SK-N-SH (cell line): ENCODE measurements around the gene SIGLEC9. TPM values are rescaled to one million over a fixed set of nuclear protein-coding genes. Genes with fewer than 3 reads are reported as not detected.

Source experiments
- CTCF ChIA-PET: fragments of 300-600, 350-600 bp; formaldehyde crosslinking; extraction: SDS; loops from one replicate; lab custom pipeline; 2021; lab: Yijun Ruan, JAX
- POLR2A ChIA-PET: fragments of 350-600 bp; sonication (Branson Sonifier 250); formaldehyde crosslinking; extraction: SDS; loops from one replicate; lab custom pipeline; 2020; ENCODE audit warnings: antibody characterized with exemption, inconsistent platforms; lab: Yijun Ruan, JAX
- DNase-seq: peaks from one replicate; pipeline ENCODE4 v3.0.0; 2012
- H2AFZ ChIP-seq: fragments of 200-600 bp; sonication (generic); 2 replicates; pipeline ENCODE4 v1.8.1; 2016; ENCODE audit warnings: antibody characterized with exemption, mild to moderate bottlenecking, low read depth
- H3F3A ChIP-seq: fragments of 200-600 bp; sonication (generic); replicated peaks from 2 replicates; pipeline ENCODE3; 2016; ENCODE audit warnings: antibody characterized with exemption, mild to moderate bottlenecking; ENCODE audit not compliant: insufficient read depth
- H3K27ac ChIP-seq, 2 experiments: fragments of 200-500 bp in 1 of 2; fragments of 200-600 bp in 1 of 2; sonication (Bioruptor generic) in 1 of 2; sonication (generic), shearing (Covaris generic) in 1 of 2; 2 replicates each; pipeline versions ENCODE4 v1.5.1 to v1.6.1; 2014 to 2016; ENCODE audit warnings: low read depth in 2 of 2, inconsistent platforms in 1 of 2, low read length in 1 of 2, mild to moderate bottlenecking in 1 of 2, mixed read lengths in 1 of 2
- H3K27me3 ChIP-seq: fragments of 200-600 bp; sonication (generic), shearing (Covaris generic); 2 replicates; pipeline ENCODE4 v1.6.1; 2016; ENCODE audit warnings: mixed run types; ENCODE audit not compliant: insufficient read depth
- H3K36me3 ChIP-seq, 2 experiments: fragments of 200-500 bp in 1 of 2; fragments of 200-600 bp in 1 of 2; sonication (Bioruptor generic) in 1 of 2; sonication (generic) in 1 of 2; replicated peaks in 1 of 2; 2 replicates each; pipeline versions ENCODE3 to v1.5.1; 2014 to 2016; ENCODE audit warnings: low read length in 1 of 2, mild to moderate bottlenecking in 1 of 2; ENCODE audit not compliant: insufficient read depth in 2 of 2, control insufficient read depth in 1 of 2
- H3K4me1 ChIP-seq, 2 experiments: fragments of 200-500 bp in 1 of 2; fragments of 200-600 bp in 1 of 2; sonication (Bioruptor generic) in 1 of 2; sonication (generic), shearing (Covaris generic) in 1 of 2; 2 replicates each; pipeline versions ENCODE4 v1.5.1 to v1.6.1; 2014 to 2016; ENCODE audit warnings: low read depth in 1 of 2, low read length in 1 of 2, mixed run types in 1 of 2; ENCODE audit not compliant: insufficient read depth in 2 of 2, control insufficient read depth in 1 of 2
- H3K4me2 ChIP-seq: fragments of 200-600 bp; sonication (generic), shearing (Covaris generic); 2 replicates; pipeline ENCODE4 v1.6.1; 2017; ENCODE audit warnings: mixed run types
- H3K4me3 ChIP-seq, 2 experiments: fragments of 200-500 bp in 1 of 2; fragments of 200-600 bp in 1 of 2; sonication (Bioruptor generic) in 1 of 2; sonication (generic), shearing (Covaris generic) in 1 of 2; 2 replicates each; pipeline versions ENCODE4 v1.5.1 to v1.8.1; 2014 to 2016; ENCODE audit warnings: low read depth in 2 of 2, inconsistent platforms in 1 of 2, low read length in 1 of 2, mild to moderate bottlenecking in 1 of 2, mixed read lengths in 1 of 2, moderate library complexity in 1 of 2
- H3K79me2 ChIP-seq: fragments of 200-600 bp; sonication (generic); 2 replicates; pipeline ENCODE4 v1.8.1; 2017; ENCODE audit warnings: mild to moderate bottlenecking; ENCODE audit not compliant: insufficient read depth
- H3K9ac ChIP-seq: fragments of 200-600 bp; sonication (generic); 2 replicates; pipeline ENCODE4 v1.6.1; 2017; ENCODE audit warnings: mixed run types
- H3K9me2 ChIP-seq: fragments of 200-600 bp; sonication (generic); 2 replicates; pipeline ENCODE4 v1.6.1; 2017; ENCODE audit warnings: mixed run types
- H3K9me3 ChIP-seq: fragments of 200-600 bp; sonication (generic); 2 replicates; pipeline ENCODE4 v1.6.1; 2017; ENCODE audit warnings: mixed run types, mild to moderate bottlenecking, moderate library complexity
- H4K20me1 ChIP-seq: fragments of 200-600 bp; sonication (generic); 2 replicates; pipeline ENCODE4 v1.6.1; 2017; ENCODE audit warnings: mild to moderate bottlenecking, mixed run types; ENCODE audit not compliant: insufficient read depth
- ELF1 ChIP-seq: IDR thresholded peaks from 2 replicates; pipeline ENCODE4 v1.4.0; 2012
- EP300 ChIP-seq, 2 experiments: IDR thresholded peaks; 2 replicates each; pipeline versions ENCODE4 v1.4.0 to v1.6.1; 2012; ENCODE audit warnings: borderline replicate concordance in 1 of 2, low read depth in 1 of 2, low read length in 1 of 2
- FOXM1 ChIP-seq: IDR thresholded peaks from 2 replicates; pipeline ENCODE4 v1.4.0; 2012; ENCODE audit warnings: low read depth, mild to moderate bottlenecking
- GABPA ChIP-seq: IDR thresholded peaks from 2 replicates; pipeline ENCODE4 v1.4.0; 2012; ENCODE audit warnings: low read depth, mild to moderate bottlenecking
- MAX ChIP-seq: IDR thresholded peaks from 2 replicates; pipeline ENCODE4 v1.4.0; 2012; ENCODE audit warnings: low read depth
- MEF2A ChIP-seq: IDR thresholded peaks from 2 replicates; pipeline ENCODE4 v1.4.0; 2012; ENCODE audit warnings: low read depth, borderline replicate concordance
- NFIC ChIP-seq: IDR thresholded peaks from 2 replicates; pipeline ENCODE4 v1.4.0; 2012; ENCODE audit warnings: borderline replicate concordance
- POLR2AphosphoS5 ChIP-seq: IDR thresholded peaks from 2 replicates; pipeline ENCODE4 v1.6.1; 2012; ENCODE audit warnings: low read depth, low read length
- RCOR1 ChIP-seq: fragments of 150-350 bp; IDR thresholded peaks from 2 replicates; pipeline ENCODE4 v1.6.1; 2017; ENCODE audit warnings: antibody characterized with exemption, low read length
- RFX5 ChIP-seq: IDR thresholded peaks from 2 replicates; pipeline ENCODE4 v1.6.1; 2012; ENCODE audit warnings: mild to moderate bottlenecking, improper control_type of control experiment, low read length
- SIN3A ChIP-seq: IDR thresholded peaks from 2 replicates; pipeline ENCODE4 v1.6.1; 2012; ENCODE audit warnings: low read depth, mild to moderate bottlenecking, low read length, moderate library complexity, borderline replicate concordance
- TCF12 ChIP-seq: IDR thresholded peaks from 2 replicates; pipeline ENCODE4 v1.4.0; 2012
- YY1 ChIP-seq: IDR thresholded peaks from 2 replicates; pipeline ENCODE4 v1.4.0; 2012; ENCODE audit warnings: low read depth, mild to moderate bottlenecking
- WGBS: methylation state at CpG from one replicate; pipeline ENCODE4 v1.1.6; 2017; ENCODE audit warnings: low lambda C conversion rate; 5-methylcytosine and 5-hydroxymethylcytosine counted together
- polyA plus RNA-seq, 3 experiments: library from polyadenylated mRNA; depleted of rRNA; stranded (reverse); fragments of >200 nt; gene quantifications; 2 replicates each; pipeline ENCODE4 v1.2.3, GENCODE V29; 2012
- TF ChIP-seq, protein P1 (sequence below): IDR thresholded peaks from 2 replicates; pipeline ENCODE4 v1.4.0; 2012; ENCODE audit warnings: low read depth, borderline replicate concordance

The SIGLEC9 gene
- polyA plus RNA-seq, 1 of the 3 experiments (the other 2 are of a cell fraction) = not detected

- H3K4me1 ChIP-seq = no peaks in the 10 kb centered on the region; a peak in 1 of 4 replicates
- no peak overlapping the region for H3K4me2 ChIP-seq
- H3K27ac ChIP-seq = no peak overlapping the region
- H3K36me3 ChIP-seq = peaks cover 11 to 40% of the 10 kb centered on the region in 2 experiments
- H3K27me3 ChIP-seq = no peaks in the 10 kb centered on the region
- 57% methylated on average over 3 of the region's 3 CpGs for WGBS
- no peak overlapping the region for H2AFZ ChIP-seq
- H3K4me3 ChIP-seq = no peak overlapping the region
- H3K79me2 ChIP-seq = peaks cover 23% of the 10 kb centered on the region; the same call in 1 of the 2 replicates
- CTCF ChIA-PET = interaction anchor here (1.1 kb wide), 2 partner anchors 79 to 179 kb away, joined by 4 to 5 read pairs; no protein-coding TSS in a partner anchor
- no peak for DNase-seq
- no peaks in the 10 kb centered on the region for H3K9me3 ChIP-seq
- H4K20me1 ChIP-seq = peaks cover 19% of the 10 kb centered on the region; the same call in 1 of the 2 replicates
- H3F3A ChIP-seq = no peaks in the 10 kb centered on the region
- POLR2A ChIA-PET = no interaction called here
- no peak overlapping the region for H3K9ac ChIP-seq
- no peaks in the 10 kb centered on the region for H3K9me2 ChIP-seq
- TF ChIP-seq ELF1 (no peak), GABPA (no peak), RCOR1 (no peak), RFX5 (no peak), POLR2AphosphoS5 (no peak), SIN3A (no peak), MAX (no peak), MEF2A (no peak), TCF12 (no peak), FOXM1 (no peak), NFIC (no peak)
Observed at GRCh38 chr19:51100601-51101000, 24.1 kb upstream of the SIGLEC9 start.

- no peak for DNase-seq
- no peak overlapping the region for H2AFZ ChIP-seq
- H3K27ac ChIP-seq = no peak overlapping the region
- no peaks in the 10 kb centered on the region for H3F3A ChIP-seq
- peaks cover 19% of the 10 kb centered on the region; the same call in 1 of the 2 replicates for H4K20me1 ChIP-seq
- peaks cover 30% of the 10 kb centered on the region for H3K79me2 ChIP-seq
- no peaks in the 10 kb centered on the region for H3K9me2 ChIP-seq
- no peaks in the 10 kb centered on the region for H3K9me3 ChIP-seq
- H3K9ac ChIP-seq = no peak overlapping the region
- peaks cover 11 to 40% of the 10 kb centered on the region in 2 experiments for H3K36me3 ChIP-seq
- no peak overlapping the region for H3K4me3 ChIP-seq
- H3K4me1 ChIP-seq = no peaks in the 10 kb centered on the region; a peak in 1 of 4 replicates
- WGBS = 66% methylated on average over 5 of the region's 5 CpGs
- CTCF ChIA-PET = interaction anchor here (1.1 kb wide), 2 partner anchors 80 to 179 kb away, joined by 4 to 5 read pairs; no protein-coding TSS in a partner anchor
- TF ChIP-seq FOXM1 = no peak
- no peak for TF ChIP-seq MEF2A
- TF ChIP-seq TCF12 = no peak
- TF ChIP-seq, protein P1, sequence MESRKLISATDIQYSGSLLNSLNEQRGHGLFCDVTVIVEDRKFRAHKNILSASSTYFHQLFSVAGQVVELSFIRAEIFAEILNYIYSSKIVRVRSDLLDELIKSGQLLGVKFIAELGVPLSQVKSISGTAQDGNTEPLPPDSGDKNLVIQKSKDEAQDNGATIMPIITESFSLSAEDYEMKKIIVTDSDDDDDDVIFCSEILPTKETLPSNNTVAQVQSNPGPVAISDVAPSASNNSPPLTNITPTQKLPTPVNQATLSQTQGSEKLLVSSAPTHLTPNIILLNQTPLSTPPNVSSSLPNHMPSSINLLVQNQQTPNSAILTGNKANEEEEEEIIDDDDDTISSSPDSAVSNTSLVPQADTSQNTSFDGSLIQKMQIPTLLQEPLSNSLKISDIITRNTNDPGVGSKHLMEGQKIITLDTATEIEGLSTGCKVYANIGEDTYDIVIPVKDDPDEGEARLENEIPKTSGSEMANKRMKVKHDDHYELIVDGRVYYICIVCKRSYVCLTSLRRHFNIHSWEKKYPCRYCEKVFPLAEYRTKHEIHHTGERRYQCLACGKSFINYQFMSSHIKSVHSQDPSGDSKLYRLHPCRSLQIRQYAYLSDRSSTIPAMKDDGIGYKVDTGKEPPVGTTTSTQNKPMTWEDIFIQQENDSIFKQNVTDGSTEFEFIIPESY = no peak
- no peak for TF ChIP-seq SIN3A
- TF ChIP-seq YY1 = no peak
- no peak for TF ChIP-seq RCOR1
- TF ChIP-seq EP300 (IDR thresholded peaks at IDR 0.05; ENCODE audit: borderline replicate concordance in 1 of 2, low read depth in 1 of 2, low read length in 1 of 2) = no peak
- TF ChIP-seq, all 33 proteins: peak for 0
- no peaks in the 10 kb centered on the region for H3K27me3 ChIP-seq
- H3K4me2 ChIP-seq = no peak overlapping the region
- POLR2A ChIA-PET = no interaction called here
Observed at GRCh38 chr19:51101171-51101865, 23.4 kb upstream of the SIGLEC9 start.
